GM12874 (cell line): ENCODE results near the gene EGFL7.

Experiments
- CTCF ChIP-seq: IDR thresholded peaks from 2 replicates; pipeline ENCODE4 v1.5.1; 2011; ENCODE audit warnings: low read depth, mild to moderate bottlenecking, control low read depth, low read length, moderate library complexity; ENCODE audit not compliant: insufficient read depth

EGFL7 gene

GRCh38 chr9:136691316-136692184, 28.8 kb downstream of the EGFL7 start:
- no peak for TF ChIP-seq CTCF

GRCh38 chr9:136692185-136693134, 29.7 kb downstream of the EGFL7 start:
- TF ChIP-seq CTCF, result no peak

GRCh38 chr9:136693135-136693489, 30.4 kb downstream of the EGFL7 start:
- no peak for TF ChIP-seq CTCF

DNA sequence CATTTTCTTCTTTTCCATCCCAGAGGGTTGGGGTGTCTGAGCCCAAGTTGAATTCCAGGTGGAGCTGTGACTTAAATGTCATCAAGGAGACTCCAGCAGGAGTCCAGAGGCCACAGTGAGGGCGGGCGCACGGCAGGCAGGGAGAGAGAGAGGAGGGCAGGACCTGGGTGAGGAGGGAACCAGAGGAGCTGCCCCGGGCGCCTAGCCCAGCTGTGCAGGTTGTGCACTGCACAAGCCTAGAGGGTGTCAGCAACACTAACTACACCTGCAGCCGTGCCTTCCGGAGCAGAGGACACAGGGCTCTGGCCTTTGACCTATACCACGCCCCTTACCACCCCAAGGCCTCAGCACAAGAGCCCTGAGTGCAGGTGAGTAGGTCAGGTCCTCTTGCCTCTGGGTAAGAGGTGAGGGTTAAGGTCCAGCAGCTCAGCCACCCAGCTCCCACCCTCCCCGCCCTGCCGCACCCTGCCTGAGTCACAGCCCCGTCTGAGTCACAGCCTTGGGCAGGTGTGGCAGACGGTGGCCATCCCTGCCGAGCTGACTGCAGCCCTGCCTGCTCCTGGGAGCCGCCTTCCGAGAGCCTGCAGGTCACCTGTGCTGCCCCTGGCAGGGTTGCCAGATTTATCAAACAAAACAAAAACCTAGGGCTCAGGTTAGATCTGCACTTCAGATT, 30.9 kb downstream of the EGFL7 start:
- no peak for TF ChIP-seq CTCF

- TF ChIP-seq CTCF, result peak; percentile 64
These were observed 31.6 kb downstream of the EGFL7 start for GRCh38 chr9:136694163-136694871.

GRCh38 chr9:136694872-136695247, 32.1 kb downstream of the EGFL7 start:
- no peak for TF ChIP-seq CTCF

- no peak for TF ChIP-seq CTCF
These were observed 32.7 kb downstream of the EGFL7 start for GRCh38 chr9:136695435-136695895.
